ENCODE measurements around the gene CGRRF1.
A peak's percentile ranks its signal among the peaks of the same experiment; 100 is the strongest.

The CGRRF1 gene

DNA sequence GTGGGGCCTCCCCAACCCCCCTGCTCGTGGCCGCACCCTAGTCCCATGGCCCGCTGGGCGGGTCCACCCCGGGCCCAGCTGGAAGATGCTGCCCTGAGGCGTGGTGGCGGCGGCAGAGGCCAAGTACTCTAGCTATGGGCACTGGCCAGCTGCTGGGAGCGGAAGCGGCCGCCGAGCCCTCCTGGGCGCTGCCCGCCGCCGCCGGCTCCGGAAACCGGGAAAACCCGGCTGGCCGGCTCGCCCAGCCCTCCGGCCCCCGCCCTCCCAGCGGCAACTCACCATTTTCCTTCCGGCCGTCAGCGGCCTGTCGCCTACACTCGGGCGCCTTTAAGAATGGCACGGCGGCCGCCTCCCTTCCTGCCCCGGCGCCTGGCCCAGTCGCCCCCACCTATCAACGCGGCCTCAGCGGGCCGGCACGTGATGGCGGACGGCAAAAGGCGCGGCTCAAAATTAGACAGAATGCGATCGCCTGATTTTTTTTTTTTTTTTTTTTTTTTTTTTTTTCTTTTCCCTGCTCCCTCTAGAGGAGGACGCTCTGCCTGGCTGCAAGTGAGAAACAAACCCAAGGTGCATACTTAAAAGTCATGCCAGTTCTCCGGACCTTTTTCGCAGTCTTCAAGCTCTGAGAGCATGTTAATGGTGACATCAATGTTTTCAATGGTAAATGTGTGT, 20.9 kb upstream of the CGRRF1 start, which contains the start of gene GMFB:
GMFB (minus strand) TSS at position 335 of the 672 bp plus-strand sequence; CDS start at position 282, 53 bp downstream.
- H3K4me3 ChIP-seq (ENCODE audit: low read depth, low read length): peak within 1 kb of the TSS; percentile 95
- peak; percentile 47 for TF ChIP-seq CTCF (IDR thresholded peaks at IDR 0.05; ENCODE audit: control insufficient read depth, extremely low read depth, insufficient read depth)
- DNase-seq (ENCODE audit: low read depth): peak; percentile 79

- H3K4me3 ChIP-seq (ENCODE audit: low read depth, low read length): peak overlapping the region; percentile 95
- DNase-seq (ENCODE audit: low read depth): no peak
- TF ChIP-seq CTCF (IDR thresholded peaks at IDR 0.05; ENCODE audit: control insufficient read depth, extremely low read depth, insufficient read depth): no peak
Measured at GRCh38 chr14:54489318-54489683, 20.4 kb upstream of the CGRRF1 start.

GRCh38 chr14:54489731-54490444, 19.8 kb upstream of the CGRRF1 start:
- peak overlapping the region; percentile 95 for H3K4me3 ChIP-seq (ENCODE audit: low read depth, low read length)
- DNase-seq (ENCODE audit: low read depth): peak; percentile 83

GRCh38 chr14:54490445-54491175, 19.1 kb upstream of the CGRRF1 start:
- TF ChIP-seq CTCF (IDR thresholded peaks at IDR 0.05; ENCODE audit: control insufficient read depth, extremely low read depth, insufficient read depth): no peak
- peak; percentile 46 for DNase-seq (ENCODE audit: low read depth)
- no peak overlapping the region for H3K4me3 ChIP-seq (ENCODE audit: low read depth, low read length)

More at GRCh38 chr14:54489731-54490444, 19.8 kb upstream of the CGRRF1 start:
- no peak for TF ChIP-seq CTCF (IDR thresholded peaks at IDR 0.05; ENCODE audit: control insufficient read depth, extremely low read depth, insufficient read depth)

DNA sequence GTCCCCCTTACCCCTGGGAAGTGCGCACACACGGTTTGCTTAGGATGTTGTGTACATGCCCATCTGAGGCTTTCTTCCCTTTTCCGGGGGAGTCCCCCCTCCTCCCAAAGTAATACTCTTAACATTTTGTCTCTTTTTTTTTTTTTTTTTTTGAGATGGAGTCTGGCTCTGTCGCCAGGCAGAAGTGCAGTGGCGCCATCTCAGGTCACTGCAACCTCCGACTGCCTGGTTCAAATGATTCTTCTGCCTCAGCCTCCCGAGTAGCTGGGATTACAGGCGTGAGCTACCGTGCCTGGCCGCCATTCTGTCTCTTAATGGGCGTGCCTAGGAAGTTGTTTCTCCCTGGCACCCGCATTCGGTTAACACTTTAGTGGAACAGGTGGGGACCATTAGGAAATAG, 16.4 kb upstream of the CGRRF1 start:
- TF ChIP-seq CTCF (IDR thresholded peaks at IDR 0.05; ENCODE audit: control insufficient read depth, extremely low read depth, insufficient read depth): no peak
- no peak overlapping the region for H3K4me3 ChIP-seq (ENCODE audit: low read depth, low read length)
- no peak for DNase-seq (ENCODE audit: low read depth)

DNA sequence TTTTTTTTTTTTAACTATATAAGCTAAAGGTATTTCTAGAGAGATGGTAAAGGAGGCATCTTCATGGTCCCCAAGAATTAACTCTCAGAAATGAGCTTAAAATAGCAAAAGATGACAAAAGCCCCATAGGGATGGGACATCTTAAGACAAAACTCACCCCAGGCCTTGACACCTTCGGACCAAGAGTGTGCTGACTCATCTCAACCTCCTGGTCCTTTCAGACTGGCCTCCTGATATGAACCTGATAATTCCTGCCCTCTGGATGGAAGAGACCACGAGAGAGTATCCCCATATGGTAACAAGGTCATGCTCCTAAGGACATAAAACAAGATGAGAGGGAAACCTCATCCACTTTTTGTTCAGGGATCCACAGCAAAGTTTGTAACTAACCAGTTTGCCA, 12.5 kb upstream of the CGRRF1 start:
- no peak for TF ChIP-seq CTCF (IDR thresholded peaks at IDR 0.05; ENCODE audit: control insufficient read depth, extremely low read depth, insufficient read depth)
- no peak overlapping the region for H3K4me3 ChIP-seq (ENCODE audit: low read depth, low read length)
- DNase-seq (ENCODE audit: low read depth): no peak

All from LNCaP clone FGC (cell line).